IMR-90 (cell line): ENCODE measurements around the gene TEX50. TPM values are rescaled to one million over a fixed set of nuclear protein-coding genes. Genes with fewer than 3 reads are reported as not detected.
"Not testable (repeated sequence)": the region's sequence is repeated elsewhere in the genome, so short reads cannot be mapped to it uniquely, and the experiment has no call there.

Experiments
- ATAC-seq: fragments of 200-7000 bp; cut with Tn5 transposase; 2 replicates; pipeline ENCODE4 v1.9.1; 2020; ENCODE audit warnings: low read depth, mild to moderate bottlenecking, moderate library complexity
- BruUV-seq: library from RNA; stranded (reverse); fragments of 400-500 nt; replicated peaks from 2 replicates; lab custom pipeline; 2021; lab: Mats Ljungman, UMichigan
- CTCF ChIA-PET: fragments of 300-600 bp; formaldehyde crosslinking; extraction: SDS; loops from one replicate; lab custom pipeline; 2021; ENCODE audit warnings: antibody characterized with exemption; lab: Yijun Ruan, JAX
- POLR2A ChIA-PET: fragments of 300-600 bp; sonication (Branson Sonifier 250); formaldehyde crosslinking; loops from one replicate; lab custom pipeline; 2022; ENCODE audit warnings: antibody characterized with exemption; ENCODE audit not compliant: unreplicated experiment; lab: Charles Lee
- DNase-seq: peaks from one replicate; pipeline ENCODE4 v3.0.0; 2013
- H2AFZ ChIP-seq: replicated peaks from 2 replicates; pipeline ENCODE3; 2013; ENCODE audit warnings: low read length, mild to moderate bottlenecking; ENCODE audit not compliant: poor library complexity
- H2AK5ac ChIP-seq: 2 replicates; pipeline ENCODE4 v1.6.1; 2013; ENCODE audit warnings: low read depth, low read length, inconsistent platforms
- H2AK9ac ChIP-seq: replicated peaks from 2 replicates; pipeline ENCODE3; 2013; ENCODE audit warnings: mild to moderate bottlenecking, low read depth, low read length, moderate library complexity; ENCODE audit not compliant: poor library complexity
- H2BK120ac ChIP-seq: 2 replicates; pipeline ENCODE4 v1.6.1; 2013; ENCODE audit warnings: low read depth, low read length, inconsistent platforms
- H2BK15ac ChIP-seq: 3 replicates; pipeline ENCODE4 v1.6.1; 2013; ENCODE audit warnings: low read depth, low read length, inconsistent platforms
- H2BK20ac ChIP-seq: 2 replicates; pipeline ENCODE4 v1.6.1; 2013; ENCODE audit warnings: low read depth, mild to moderate bottlenecking, inconsistent platforms, low read length, moderate library complexity
- H2BK5ac ChIP-seq: 2 replicates; pipeline ENCODE4 v1.6.1; 2013; ENCODE audit warnings: mild to moderate bottlenecking, low read depth, low read length, inconsistent platforms; ENCODE audit not compliant: poor library complexity, severe bottlenecking
- H3K14ac ChIP-seq: replicated peaks from 2 replicates; pipeline ENCODE4 v1.6.1; 2013; ENCODE audit warnings: low read depth, low read length, inconsistent platforms
- H3K18ac ChIP-seq: 2 replicates; pipeline ENCODE4 v1.6.1; 2013; ENCODE audit warnings: low read depth, low read length, control low read depth
- H3K23ac ChIP-seq: 2 replicates; pipeline ENCODE4 v1.6.1; 2013; ENCODE audit warnings: low read depth, low read length, inconsistent platforms
- H3K27ac ChIP-seq: 2 replicates; pipeline ENCODE4 v1.5.1; 2013; ENCODE audit warnings: mild to moderate bottlenecking, control low read depth, low read length; ENCODE audit not compliant: insufficient read depth
- H3K27me3 ChIP-seq: 2 replicates; pipeline ENCODE4 v1.6.1; 2013; ENCODE audit warnings: low read length; ENCODE audit not compliant: control insufficient read depth, insufficient read depth
- H3K36me3 ChIP-seq: 2 replicates; pipeline ENCODE4 v1.6.1; 2013; ENCODE audit warnings: low read length, mixed read lengths; ENCODE audit not compliant: control insufficient read depth, insufficient read depth
- H3K4ac ChIP-seq: 2 replicates; pipeline ENCODE4 v1.6.1; 2013; ENCODE audit warnings: low read depth, low read length, inconsistent platforms
- H3K4me1 ChIP-seq: 2 replicates; pipeline ENCODE4 v1.6.1; 2013; ENCODE audit warnings: low read length, mixed read lengths; ENCODE audit not compliant: control insufficient read depth, insufficient read depth
- H3K4me2 ChIP-seq: 2 replicates; pipeline ENCODE4 v1.6.1; 2013; ENCODE audit warnings: low read depth, mild to moderate bottlenecking, control low read depth, low read length, moderate library complexity
- H3K4me3 ChIP-seq: 2 replicates; pipeline ENCODE4 v1.5.1; 2013; ENCODE audit warnings: low read depth, mild to moderate bottlenecking, control low read depth, low read length, moderate library complexity; ENCODE audit not compliant: insufficient read depth
- H3K56ac ChIP-seq: 2 replicates; pipeline ENCODE4 v1.6.1; 2013; ENCODE audit warnings: low read length, inconsistent platforms; ENCODE audit not compliant: insufficient read depth; ENCODE audit errors: extremely low read depth
- H3K79me1 ChIP-seq, 2 experiments: 2 replicates each; pipeline ENCODE4 v1.6.1; 2013; ENCODE audit warnings: low read length in 2 of 2, inconsistent platforms in 1 of 2, low read depth in 1 of 2
- H3K9ac ChIP-seq: 2 replicates; pipeline ENCODE4 v1.6.1; 2013; ENCODE audit warnings: low read depth, low read length, control low read depth
- H3K9me1 ChIP-seq: 2 replicates; pipeline ENCODE4 v1.6.1; 2013; ENCODE audit warnings: low read length, inconsistent platforms; ENCODE audit not compliant: insufficient read depth
- H3K9me3 ChIP-seq: 2 replicates; pipeline ENCODE4 v1.6.1; 2013; ENCODE audit warnings: low read length; ENCODE audit not compliant: control insufficient read depth, insufficient read depth
- H4K20me1 ChIP-seq: 2 replicates; pipeline ENCODE4 v1.6.1; 2013; ENCODE audit warnings: low read length, inconsistent platforms; ENCODE audit not compliant: insufficient read depth
- H4K5ac ChIP-seq: 2 replicates; pipeline ENCODE4 v1.6.1; 2013; ENCODE audit warnings: mild to moderate bottlenecking, low read depth, low read length, control low read depth
- H4K8ac ChIP-seq, 2 experiments: 2 replicates each; pipeline ENCODE4 v1.6.1; 2013; ENCODE audit warnings: low read depth in 2 of 2, low read length in 2 of 2, control low read depth in 1 of 2, inconsistent platforms in 1 of 2
- H4K91ac ChIP-seq: 2 replicates; pipeline ENCODE4 v1.6.1; 2013; ENCODE audit warnings: low read depth, low read length, inconsistent platforms; ENCODE audit not compliant: insufficient read depth
- WGBS, 2 experiments: methylation state at CpG; one replicate each; pipeline versions ENCODE4 v1.1.5 to v1.1.7; 2013; ENCODE audit warnings: missing lambda C conversion rate in 2 of 2; ENCODE audit not compliant: insufficient read length in 1 of 2; ENCODE audit errors: extremely low coverage in 2 of 2; 5-methylcytosine and 5-hydroxymethylcytosine counted together
- dilution Hi-C: fragments of 300-500 bp; cut with HindIII; formaldehyde crosslinking; loops from one replicate; pipeline ENCODE4 v1.14.3; 2018; ENCODE audit warnings: low sequenced_read_pairs; ENCODE audit not compliant: unreplicated experiment
- in situ Hi-C: fragments of 300-500 bp; cut with MboI; formaldehyde crosslinking; loops from 3 replicates; pipeline ENCODE4 v1.14.3; 2019; ENCODE audit warnings: low sequenced_read_pairs, inconsistent platforms, mixed read lengths
- intact Hi-C: fragments of 100-400 bp; cut with micrococcal nuclease; formaldehyde crosslinking; loops from 2 replicates; pipeline ENCODE4 v1.10.0; 2022
- polyA plus RNA-seq, 3 experiments: library from polyadenylated mRNA; depleted of rRNA; stranded (reverse); fragments of >200 nt; gene quantifications; 2 replicates each; pipeline ENCODE4 v1.2.3, GENCODE V29; 2012; ENCODE audit warnings: low replicate concordance in 1 of 3
- total RNA-seq: library from RNA; depleted of rRNA; stranded (reverse); fragments of >200 nt; gene quantifications from 2 replicates; pipeline ENCODE4 v1.2.3, GENCODE V29; 2012

Gene TEX50
- total and polyA plus RNA-seq, 2 of the 4 experiments (the other 2 are of a cell fraction), result not detected

DNA sequence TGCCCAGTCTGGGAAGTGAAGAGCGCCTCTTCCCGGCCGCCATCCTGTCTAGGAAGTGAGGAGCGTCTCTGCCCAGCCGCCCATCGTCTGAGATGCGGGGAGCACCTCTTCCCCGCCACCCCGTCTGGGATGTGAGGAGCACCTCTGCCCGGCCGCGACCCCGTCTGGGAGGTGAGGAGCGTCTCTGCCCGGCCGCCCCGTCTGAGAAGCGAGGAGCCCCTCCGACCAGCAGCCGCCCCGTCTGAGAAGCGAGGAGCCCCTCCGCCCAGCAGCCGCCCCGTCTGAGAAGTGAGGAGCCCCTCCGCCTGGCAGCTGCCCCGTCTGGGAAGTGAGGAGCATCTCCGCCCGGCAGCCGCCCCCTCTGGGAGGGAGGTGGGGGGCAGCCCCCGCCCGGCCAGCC lies 22.1 kb upstream of the TEX50 start:
- H2BK15ac ChIP-seq, H3K4me2 ChIP-seq, intact Hi-C loops, H2BK20ac ChIP-seq, dilution Hi-C loops, H3K4me1 ChIP-seq, H4K5ac ChIP-seq, H2BK120ac ChIP-seq, H3K23ac ChIP-seq, in situ Hi-C loops, H3K27me3 ChIP-seq, H3K4me3 ChIP-seq, H3K4ac ChIP-seq, H2AK5ac ChIP-seq, DNase-seq, CTCF ChIA-PET, H3K56ac ChIP-seq, H3K14ac ChIP-seq, H4K91ac ChIP-seq, H2AFZ ChIP-seq, H3K36me3 ChIP-seq, H3K9me3 ChIP-seq, H2BK5ac ChIP-seq, H4K20me1 ChIP-seq, H3K79me1 ChIP-seq, H4K8ac ChIP-seq, H3K9me1 ChIP-seq, H2AK9ac ChIP-seq, BruUV-seq, POLR2A ChIA-PET, H3K9ac ChIP-seq, H3K18ac ChIP-seq, H3K27ac ChIP-seq, ATAC-seq: not testable (repeated sequence)
- 98% methylated on average over 9 of the region's 32 CpGs; no CpG with 5 or more reads in 1 of the 2 experiments for WGBS, 2 experiments
